Natural killer cell treated with Interleukin-12 subunit alpha and Interleukin-12 subunit beta and Interleukin-15 and Interleukin-18, amount 100 ng/mL, for 72 hours (primary cell): ENCODE results near the gene MPP3. TPM values are rescaled to one million over a fixed set of nuclear protein-coding genes. Genes with fewer than 3 reads are reported as not detected.
"Not testable (repeated sequence)": the region's sequence is repeated elsewhere in the genome, so short reads cannot be mapped to it uniquely, and the experiment has no call there.

ENCODE experiments used
- ATAC-seq, 2 donors: fragments of 150-1000 bp; cut with Tn5 transposase in 1 of 2; sonication (Bioruptor Pico), chemical (Tn5 transposase) in 1 of 2; 2 replicates each; pipeline ENCODE4 v1.10.0; 2021
- DNase-seq: peaks from one replicate; pipeline ENCODE4 v3.0.0; 2022; ENCODE audit warnings: low spot score
- H3K27ac Mint-ChIP-seq, 2 donors: 1 replicate in 1 of 2; 2 replicates in 1 of 2; pipeline ENCODE4 v1.8.0; 2022; ENCODE audit warnings: mixed read lengths in 2 of 2, mild to moderate bottlenecking in 1 of 2, moderate library complexity in 1 of 2
- H3K27me3 Mint-ChIP-seq, 2 donors: 1 replicate in 1 of 2; 2 replicates in 1 of 2; pipeline ENCODE4 v1.8.0; 2022; ENCODE audit warnings: mixed read lengths in 2 of 2
- H3K36me3 Mint-ChIP-seq: one replicate; pipeline ENCODE4 v1.8.0; 2022; ENCODE audit warnings: mixed read lengths
- H3K4me1 Mint-ChIP-seq, 2 donors: 1 replicate in 1 of 2; 2 replicates in 1 of 2; pipeline ENCODE4 v1.8.0; 2022; ENCODE audit warnings: low read depth in 2 of 2, mixed read lengths in 2 of 2, mild to moderate bottlenecking in 1 of 2
- H3K4me3 Mint-ChIP-seq: one replicate; pipeline ENCODE4 v1.8.0; 2022; ENCODE audit warnings: mixed read lengths
- H3K9me3 Mint-ChIP-seq: 2 replicates; pipeline ENCODE4 v1.8.0; 2022; ENCODE audit warnings: mixed read lengths
- total RNA-seq, 2 donors: library from RNA; stranded (reverse); gene quantifications; one replicate each; pipeline ENCODE4 v1.2.3, GENCODE V29; 2022

The MPP3 gene
- total RNA-seq, 2 donors from 2014 or later: not detected

DNA sequence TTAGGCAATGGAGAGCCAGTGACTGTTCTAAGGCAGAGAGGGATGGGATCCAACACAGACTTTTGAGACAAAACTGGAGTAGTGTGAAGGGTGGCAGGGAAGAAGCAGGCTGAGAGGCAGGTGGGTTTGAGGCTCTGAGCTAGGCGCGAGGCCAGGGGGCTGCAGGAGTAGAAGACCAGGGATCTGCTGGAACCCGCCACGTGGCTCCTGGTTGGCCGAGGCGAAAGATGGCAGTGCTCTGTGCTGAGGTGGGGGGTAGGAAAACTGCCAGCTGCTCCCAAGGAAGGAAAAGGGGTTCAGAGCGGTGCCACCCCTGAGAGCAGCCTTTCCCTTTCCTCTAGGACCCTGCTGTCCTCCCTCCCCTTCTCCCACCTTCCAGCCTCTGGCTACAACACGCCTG lies 19.6 kb upstream of the MPP3 start:
- ATAC-seq (no peak), DNase-seq (no peak)
- Mint-ChIP-seq H3K9me3 (no peaks in the 10 kb centered on the region), H3K36me3 (no peaks in the 10 kb centered on the region), H3K27ac (no peak overlapping the region), H3K4me1 (no peaks in the 10 kb centered on the region), H3K4me3 (no peak overlapping the region), H3K27me3 (peaks cover 8 to 22% of the 10 kb centered on the region in 2 donors)

DNA sequence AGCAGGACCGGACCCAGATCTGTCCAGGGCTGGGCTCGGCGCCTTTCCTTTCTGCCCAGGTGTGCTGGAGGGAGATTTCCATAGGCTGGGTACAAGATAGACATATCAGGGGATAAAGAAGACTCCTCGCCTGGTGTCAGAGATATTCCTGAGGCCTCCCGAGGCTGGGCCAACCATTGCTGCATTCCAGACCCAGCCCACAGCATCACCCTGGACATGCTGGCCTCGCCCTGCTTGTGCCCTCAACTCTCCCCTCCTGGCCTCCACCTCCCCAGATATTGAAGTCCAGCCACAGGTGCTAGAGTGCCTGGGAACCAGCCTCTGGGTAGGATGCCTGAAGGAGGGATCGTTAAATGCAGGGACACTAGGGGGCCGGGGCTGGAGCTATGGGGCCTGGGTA lies 16.2 kb upstream of the MPP3 start:
- no peaks in the 10 kb centered on the region for H3K36me3 Mint-ChIP-seq
- ATAC-seq (no peak), DNase-seq (no peak)
- H3K9me3 Mint-ChIP-seq: no peaks in the 10 kb centered on the region
- no peaks in the 10 kb centered on the region for H3K4me1 Mint-ChIP-seq
- no peak overlapping the region for H3K4me3 Mint-ChIP-seq
- no peak overlapping the region for H3K27ac Mint-ChIP-seq
- H3K27me3 Mint-ChIP-seq: peaks cover 8 to 25% of the 10 kb centered on the region in 2 donors

DNA sequence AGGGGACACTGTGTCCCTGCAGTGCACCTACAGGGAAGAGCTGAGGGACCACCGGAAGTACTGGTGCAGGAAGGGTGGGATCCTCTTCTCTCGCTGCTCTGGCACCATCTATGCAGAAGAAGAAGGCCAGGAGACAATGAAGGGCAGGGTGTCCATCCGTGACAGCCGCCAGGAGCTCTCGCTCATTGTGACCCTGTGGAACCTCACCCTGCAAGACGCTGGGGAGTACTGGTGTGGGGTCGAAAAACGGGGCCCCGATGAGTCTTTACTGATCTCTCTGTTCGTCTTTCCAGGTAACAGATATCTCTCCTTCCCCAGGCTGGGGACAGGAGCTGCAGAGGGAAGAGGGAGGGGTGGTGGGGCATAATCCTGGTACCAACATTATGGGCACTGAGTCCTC lies 15.7 kb upstream of the MPP3 start:
- H3K4me3 Mint-ChIP-seq: no peak overlapping the region
- DNase-seq: no peak
- H3K27me3 Mint-ChIP-seq: peaks cover 8 to 25% of the 10 kb centered on the region in 2 donors
- H3K27ac Mint-ChIP-seq: no peak overlapping the region
- no peaks in the 10 kb centered on the region for H3K4me1 Mint-ChIP-seq
- no peak for ATAC-seq
- H3K9me3 Mint-ChIP-seq: no peaks in the 10 kb centered on the region
- H3K36me3 Mint-ChIP-seq: no peaks in the 10 kb centered on the region

DNA sequence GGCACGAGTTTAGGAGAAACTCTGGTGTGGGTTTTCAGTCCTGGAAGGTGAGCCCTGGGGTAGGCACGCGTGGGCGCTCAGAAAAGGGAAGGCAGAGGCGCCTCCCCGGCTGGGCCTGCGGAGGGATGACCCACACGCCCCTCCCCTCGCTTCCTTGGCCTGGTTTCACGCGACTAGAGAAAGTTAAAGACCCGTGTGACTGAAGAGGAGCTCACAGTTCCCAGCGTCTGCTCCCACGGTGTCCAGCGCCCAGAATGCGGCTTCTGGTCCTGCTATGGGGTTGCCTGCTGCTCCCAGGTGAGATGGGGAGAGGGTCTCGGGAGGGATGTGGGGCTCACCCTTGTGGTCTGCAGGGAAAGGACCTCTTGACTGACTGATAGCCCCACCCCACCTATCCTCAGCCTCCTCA lies 14.0 kb upstream of the MPP3 start, which contains the start of gene CD300LG:
CD300LG (plus strand) TSS at position 214 of the 409 bp plus-strand sequence; CDS start at position 255, 41 bp downstream.
- Mint-ChIP-seq H3K4me3 (no peak within 1 kb of the TSS), H3K36me3 (no peaks in the 10 kb centered on the region), H3K9me3 (no peaks in the 10 kb centered on the region), H3K27ac (no peak within 1 kb of the TSS), H3K4me1 (no peaks in the 10 kb centered on the region), H3K27me3 (peaks cover 8 to 29% of the 10 kb centered on the region in 2 donors)
- no peak for ATAC-seq
- no peak for DNase-seq

DNA sequence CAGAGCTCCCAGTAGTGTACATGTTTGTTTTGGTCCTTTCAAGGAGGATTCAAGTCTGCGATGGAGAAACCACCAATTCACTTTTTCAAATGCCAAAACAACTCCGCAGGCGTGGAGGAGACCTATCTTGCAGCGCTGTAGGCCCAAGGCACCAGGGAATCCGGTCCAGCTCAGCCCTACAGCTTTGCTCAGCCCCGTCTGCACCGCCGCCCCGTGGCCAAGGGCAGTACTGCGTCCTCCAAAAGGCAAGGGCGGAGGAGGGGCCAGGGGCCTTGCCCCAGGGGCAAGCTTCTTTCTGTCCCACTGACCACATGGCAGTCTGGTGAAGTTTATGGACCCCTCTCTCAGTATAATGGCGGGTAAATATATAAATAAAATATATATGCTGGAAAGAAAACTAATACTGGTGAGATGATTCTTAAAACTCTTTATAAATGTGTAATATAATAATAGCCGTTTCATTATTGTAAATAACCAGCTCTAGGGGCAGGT lies 13.3 kb upstream of the MPP3 start:
- H3K4me1 Mint-ChIP-seq: no peaks in the 10 kb centered on the region
- peaks cover 5 to 22% of the 10 kb centered on the region in 2 donors for H3K27me3 Mint-ChIP-seq
- no peaks in the 10 kb centered on the region for H3K9me3 Mint-ChIP-seq
- ATAC-seq: peak; percentile 88
- peak; percentile 79 for DNase-seq
- no peak overlapping the region for H3K27ac Mint-ChIP-seq
- no peaks in the 10 kb centered on the region for H3K36me3 Mint-ChIP-seq
- no peak overlapping the region for H3K4me3 Mint-ChIP-seq

DNA sequence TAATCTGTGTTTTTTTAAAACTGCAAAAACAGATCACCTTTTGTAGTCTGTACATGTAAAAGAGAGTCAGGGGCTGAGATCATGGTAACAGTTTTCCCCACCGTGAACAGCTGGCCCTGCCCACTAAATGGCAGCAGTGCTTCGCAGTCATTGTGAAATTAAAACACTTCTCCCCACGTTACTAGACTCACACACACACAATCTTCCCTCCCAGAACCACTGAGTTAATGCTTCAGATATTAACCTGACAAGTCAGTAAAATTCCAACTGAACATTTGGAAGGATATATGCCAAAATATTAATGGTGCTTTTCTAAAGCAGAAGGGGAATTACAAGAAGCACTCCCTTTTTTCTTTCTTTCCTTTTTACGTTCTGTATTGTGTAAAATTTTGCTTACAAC lies 12.8 kb upstream of the MPP3 start:
- Mint-ChIP-seq H3K36me3 (no peaks in the 10 kb centered on the region), H3K27ac (no peak overlapping the region), H3K9me3 (no peaks in the 10 kb centered on the region), H3K27me3 (peaks cover 5 to 21% of the 10 kb centered on the region in 2 donors), H3K4me1 (no peaks in the 10 kb centered on the region), H3K4me3 (no peak overlapping the region)
- DNase-seq: no peak
- ATAC-seq: no peak

DNA sequence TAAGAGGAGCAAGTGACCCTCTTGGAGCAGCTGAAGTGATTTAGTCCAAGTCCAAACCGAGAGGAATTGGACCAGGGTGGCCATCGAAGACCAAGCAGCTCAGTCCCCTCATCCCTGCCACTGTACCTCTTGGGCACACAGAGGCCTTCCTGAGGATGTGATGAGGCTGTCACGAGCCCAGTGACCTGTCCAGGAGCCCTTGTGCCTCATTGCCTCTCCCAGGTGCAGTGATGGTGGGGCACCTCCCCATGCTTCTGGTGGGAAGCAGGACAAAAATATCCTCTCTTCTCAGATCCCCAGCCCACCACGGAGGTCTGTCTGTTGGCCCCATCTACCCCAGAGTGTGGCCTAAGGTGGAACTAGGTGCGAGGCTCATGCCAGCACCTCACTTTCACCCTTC lies 11.3 kb upstream of the MPP3 start:
- DNase-seq: no peak
- no peak for ATAC-seq
- Mint-ChIP-seq H3K36me3 (no peaks in the 10 kb centered on the region), H3K9me3 (no peaks in the 10 kb centered on the region), H3K4me1 (no peaks in the 10 kb centered on the region), H3K4me3 (no peak overlapping the region), H3K27ac (no peak overlapping the region), H3K27me3 (peaks cover 12 to 28% of the 10 kb centered on the region in 2 donors)

DNA sequence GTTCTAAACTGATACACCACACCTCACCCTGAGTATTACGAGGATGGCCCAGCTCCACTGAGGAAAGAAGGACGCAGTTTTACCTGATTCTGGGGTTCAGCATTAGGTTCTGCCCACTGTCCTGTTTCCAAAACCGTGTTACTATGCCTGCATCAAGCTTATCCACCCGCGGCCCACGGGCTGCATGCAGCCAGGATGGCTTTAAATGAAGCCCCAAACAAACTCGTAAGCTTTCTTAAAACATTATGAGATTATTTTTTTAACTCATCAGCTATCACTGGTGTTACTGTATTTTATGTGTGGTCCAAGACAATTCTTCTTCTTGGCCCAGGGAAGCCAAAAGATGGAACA lies 10.0 kb upstream of the MPP3 start:
- H3K27ac Mint-ChIP-seq: no peak overlapping the region
- no peak overlapping the region for H3K4me3 Mint-ChIP-seq
- H3K36me3 Mint-ChIP-seq: no peaks in the 10 kb centered on the region
- DNase-seq (no peak), ATAC-seq (no peak)
- H3K9me3 Mint-ChIP-seq: no peaks in the 10 kb centered on the region
- no peaks in the 10 kb centered on the region for H3K4me1 Mint-ChIP-seq
- H3K27me3 Mint-ChIP-seq: peaks cover 8 to 30% of the 10 kb centered on the region in 2 donors

DNA sequence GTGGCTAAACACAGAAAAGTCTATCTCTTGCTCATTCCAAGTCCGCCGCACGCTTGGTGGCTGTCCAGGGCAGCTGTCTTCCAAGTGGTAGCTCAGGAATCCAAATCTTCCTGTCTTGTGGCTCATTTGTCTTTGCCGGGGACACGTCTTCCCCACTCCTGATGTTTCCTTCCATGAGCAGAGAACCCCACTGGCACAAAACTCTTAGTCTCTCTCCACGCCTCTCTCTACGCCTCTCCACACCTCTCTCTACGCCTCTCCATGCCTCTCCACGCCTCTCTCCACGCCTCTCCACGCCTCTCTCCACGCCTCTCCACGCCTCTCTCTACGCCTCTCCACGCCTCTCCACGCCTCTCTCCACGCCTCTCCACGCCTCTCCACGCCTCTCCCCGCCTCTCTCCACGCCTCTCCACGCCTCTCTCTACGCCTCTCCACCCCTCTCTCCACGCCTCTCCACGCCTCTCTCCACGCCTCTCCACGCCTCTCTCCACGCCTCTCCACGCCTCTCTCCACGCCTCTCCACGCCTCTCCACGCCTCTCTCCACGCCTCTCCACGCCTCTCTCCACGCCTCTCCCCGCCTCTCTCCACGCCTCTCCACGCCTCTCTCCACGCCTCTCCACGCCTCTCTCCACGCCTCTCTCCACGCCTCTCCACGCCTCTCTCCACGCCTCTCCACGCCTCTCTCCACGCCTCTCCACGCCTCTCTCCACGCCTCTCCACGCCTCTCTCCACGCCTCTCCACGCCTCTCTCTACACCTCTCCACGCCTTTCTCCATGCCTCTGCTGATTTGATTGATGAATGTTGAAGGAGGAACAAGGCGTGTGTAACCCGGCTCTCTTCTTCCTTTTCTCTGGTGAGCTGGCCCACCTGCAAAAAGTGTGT lies 9.4 kb upstream of the MPP3 start:
- H3K4me1 Mint-ChIP-seq, DNase-seq, H3K36me3 Mint-ChIP-seq, H3K4me3 Mint-ChIP-seq, H3K9me3 Mint-ChIP-seq, H3K27ac Mint-ChIP-seq, ATAC-seq: not testable (repeated sequence)
- H3K27me3 Mint-ChIP-seq: peaks cover 8 to 24% of the 10 kb centered on the region in 2 donors

DNA sequence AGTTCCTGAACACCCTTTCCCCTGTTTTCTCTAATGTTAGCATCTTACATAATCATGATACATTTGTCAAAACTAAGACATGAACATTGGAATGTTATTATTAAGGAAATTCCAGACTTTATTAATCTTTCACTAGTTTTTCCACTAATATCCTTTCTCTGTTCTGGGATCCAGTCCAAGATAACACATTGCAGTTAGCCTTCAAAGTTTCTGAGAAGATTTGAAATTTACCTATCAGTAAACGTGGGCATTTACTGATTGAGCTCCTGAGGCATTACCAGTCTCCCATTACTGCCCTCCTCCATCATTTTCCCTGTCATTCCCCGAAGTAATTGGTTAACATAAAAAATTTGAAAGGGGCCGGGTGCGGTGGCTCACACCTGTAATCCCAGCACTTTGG lies 8.3 kb upstream of the MPP3 start:
- no peak overlapping the region for H3K4me3 Mint-ChIP-seq
- H3K9me3 Mint-ChIP-seq: no peaks in the 10 kb centered on the region
- peaks cover 8 to 24% of the 10 kb centered on the region in 2 donors for H3K27me3 Mint-ChIP-seq
- no peaks in the 10 kb centered on the region for H3K36me3 Mint-ChIP-seq
- DNase-seq: no peak
- H3K4me1 Mint-ChIP-seq: no peaks in the 10 kb centered on the region
- H3K27ac Mint-ChIP-seq: no peak overlapping the region
- no peak for ATAC-seq

DNA sequence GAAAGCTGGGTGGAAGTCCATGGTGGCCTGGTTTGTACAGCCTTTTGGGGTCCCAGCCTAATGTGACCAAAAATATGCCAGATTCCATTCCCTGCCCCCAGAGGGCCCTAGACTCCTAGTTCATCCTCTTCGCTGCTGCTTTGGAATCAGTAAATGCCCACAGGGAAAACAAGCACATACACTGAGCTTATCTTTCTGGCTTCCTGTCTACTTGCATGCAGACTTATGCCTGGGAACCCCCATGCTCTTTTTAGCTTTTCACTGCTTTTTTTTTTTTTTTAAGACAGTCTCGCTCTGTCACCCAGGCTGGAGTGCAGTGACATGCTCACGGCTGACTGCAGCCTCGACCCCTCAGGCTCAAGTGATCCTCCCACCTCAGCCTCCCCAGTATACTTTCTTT lies 7.9 kb upstream of the MPP3 start:
- DNase-seq (no peak), ATAC-seq (no peak)
- Mint-ChIP-seq H3K9me3 (no peaks in the 10 kb centered on the region), H3K4me3 (no peak overlapping the region), H3K27me3 (peaks cover 8 to 24% of the 10 kb centered on the region in 2 donors), H3K36me3 (no peaks in the 10 kb centered on the region), H3K27ac (no peak overlapping the region), H3K4me1 (no peaks in the 10 kb centered on the region)

DNA sequence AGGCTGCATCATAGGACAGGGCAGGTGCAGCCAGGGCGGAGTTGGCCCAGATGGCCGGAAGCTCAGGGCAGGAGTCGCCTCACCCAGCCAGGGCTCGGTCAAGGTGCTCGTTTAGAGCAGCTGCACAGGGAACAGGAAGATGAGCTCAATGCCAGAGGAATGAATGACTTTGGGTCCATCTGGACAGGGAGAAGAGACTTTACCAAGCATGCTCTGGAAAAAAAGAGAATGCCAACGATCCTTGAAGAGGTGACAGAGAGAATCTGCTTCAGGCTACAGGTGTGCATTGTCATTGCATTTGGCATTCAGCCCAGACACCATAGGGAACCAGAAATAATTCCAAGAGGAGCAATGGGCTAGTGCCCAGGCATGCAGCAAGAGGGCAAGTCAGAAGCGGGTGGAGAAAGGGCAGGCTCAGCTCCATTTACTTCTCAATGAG lies 6.7 kb upstream of the MPP3 start:
- H3K9me3 Mint-ChIP-seq: no peaks in the 10 kb centered on the region
- H3K27ac Mint-ChIP-seq: no peak overlapping the region
- no peaks in the 10 kb centered on the region for H3K4me1 Mint-ChIP-seq
- no peaks in the 10 kb centered on the region for H3K36me3 Mint-ChIP-seq
- no peak overlapping the region for H3K4me3 Mint-ChIP-seq
- DNase-seq: no peak
- peaks cover 8 to 24% of the 10 kb centered on the region in 2 donors for H3K27me3 Mint-ChIP-seq
- ATAC-seq: no peak

DNA sequence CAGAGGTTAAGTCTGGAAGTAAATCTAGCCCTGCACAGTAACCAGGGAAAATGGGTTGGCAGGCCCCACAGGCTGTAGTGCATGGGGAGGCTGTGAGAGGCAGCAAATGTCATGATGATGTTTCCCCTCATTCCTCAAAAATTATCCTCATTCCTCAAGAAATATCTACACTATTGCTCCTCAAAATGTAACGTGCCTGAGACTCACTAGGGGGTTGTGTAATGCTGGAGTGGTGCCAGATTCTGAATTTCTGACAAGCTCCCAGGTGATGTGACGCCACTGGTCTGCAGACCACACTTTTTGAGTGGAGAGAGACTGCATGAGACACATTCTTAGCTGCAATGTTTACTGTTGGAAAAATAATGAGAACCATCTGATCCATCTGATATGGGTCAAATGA lies 1.2 kb upstream of the MPP3 start:
- H3K4me1 Mint-ChIP-seq: peaks cover 12 to 14% of the 10 kb centered on the region in 2 donors

DNA sequence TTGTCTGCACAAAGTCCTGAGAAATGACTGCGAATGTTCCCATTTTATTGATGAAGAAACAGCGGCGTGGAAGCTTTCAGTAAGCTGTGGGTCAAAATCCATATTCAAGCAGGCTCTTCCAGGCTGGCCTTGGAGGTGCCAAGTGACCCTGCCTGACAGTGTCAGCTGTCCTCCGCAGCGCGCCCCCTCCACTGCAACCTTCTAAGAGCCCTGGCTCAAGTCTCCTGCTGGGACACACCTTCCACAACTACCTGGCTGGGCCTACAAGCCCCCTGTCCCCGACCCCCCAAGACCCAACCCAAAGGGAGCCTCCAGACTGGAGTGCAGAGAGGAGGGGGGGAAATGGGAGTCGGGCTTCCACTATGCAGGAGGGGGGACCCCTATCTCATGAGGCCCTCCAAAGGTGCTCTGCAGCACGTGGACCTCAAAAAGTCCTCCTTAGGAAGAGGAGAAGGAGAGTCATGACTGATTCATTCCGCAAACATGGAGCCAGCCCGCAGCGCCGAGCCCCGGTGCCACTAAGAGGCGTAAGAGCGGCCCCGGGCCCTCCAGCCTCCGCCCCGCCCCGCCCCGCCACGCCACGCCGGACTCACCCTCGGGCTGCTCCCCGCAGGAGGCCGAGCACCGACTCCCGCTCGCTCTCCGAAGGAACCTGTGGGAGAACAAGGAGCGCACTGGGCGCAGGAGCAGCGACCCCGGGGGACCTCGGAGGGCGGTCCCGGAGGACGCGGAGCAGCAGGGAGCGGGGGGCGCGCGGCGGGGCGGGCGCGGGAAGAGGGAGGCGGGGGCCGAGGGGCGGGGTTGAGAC lies 574 bp downstream of the MPP3 start:
- Mint-ChIP-seq H3K27ac (no peak overlapping the region), H3K4me1 (peaks cover 12 to 14% of the 10 kb centered on the region in 2 donors), H3K36me3 (no peaks in the 10 kb centered on the region), H3K4me3 (peak overlapping the region; percentile 54), H3K27me3 (peaks cover 23 to 32% of the 10 kb centered on the region in 2 donors), H3K9me3 (no peaks in the 10 kb centered on the region)
- peak in 1 of 2 donors; percentile 31 for ATAC-seq
- DNase-seq: no peak

More for the DNA sequence above, 1.2 kb upstream of the MPP3 start:
- Mint-ChIP-seq H3K27me3 (peaks cover 23 to 33% of the 10 kb centered on the region in 2 donors), H3K9me3 (no peaks in the 10 kb centered on the region), H3K36me3 (no peaks in the 10 kb centered on the region), H3K4me3 (peak overlapping the region; percentile 75), H3K27ac (no peak overlapping the region)
- ATAC-seq (no peak), DNase-seq (no peak)
